ENCODE data around the gene TSNAXIP1. TPM values are rescaled to one million over a fixed set of nuclear protein-coding genes. Genes with fewer than 3 reads are reported as not detected.
A peak's percentile ranks its signal among the peaks of the same experiment; 100 is the strongest.

TSNAXIP1 gene
- total and polyA plus RNA-seq, 12 donors: 0.15 to 1.2 (median 0.56) TPM

DNA sequence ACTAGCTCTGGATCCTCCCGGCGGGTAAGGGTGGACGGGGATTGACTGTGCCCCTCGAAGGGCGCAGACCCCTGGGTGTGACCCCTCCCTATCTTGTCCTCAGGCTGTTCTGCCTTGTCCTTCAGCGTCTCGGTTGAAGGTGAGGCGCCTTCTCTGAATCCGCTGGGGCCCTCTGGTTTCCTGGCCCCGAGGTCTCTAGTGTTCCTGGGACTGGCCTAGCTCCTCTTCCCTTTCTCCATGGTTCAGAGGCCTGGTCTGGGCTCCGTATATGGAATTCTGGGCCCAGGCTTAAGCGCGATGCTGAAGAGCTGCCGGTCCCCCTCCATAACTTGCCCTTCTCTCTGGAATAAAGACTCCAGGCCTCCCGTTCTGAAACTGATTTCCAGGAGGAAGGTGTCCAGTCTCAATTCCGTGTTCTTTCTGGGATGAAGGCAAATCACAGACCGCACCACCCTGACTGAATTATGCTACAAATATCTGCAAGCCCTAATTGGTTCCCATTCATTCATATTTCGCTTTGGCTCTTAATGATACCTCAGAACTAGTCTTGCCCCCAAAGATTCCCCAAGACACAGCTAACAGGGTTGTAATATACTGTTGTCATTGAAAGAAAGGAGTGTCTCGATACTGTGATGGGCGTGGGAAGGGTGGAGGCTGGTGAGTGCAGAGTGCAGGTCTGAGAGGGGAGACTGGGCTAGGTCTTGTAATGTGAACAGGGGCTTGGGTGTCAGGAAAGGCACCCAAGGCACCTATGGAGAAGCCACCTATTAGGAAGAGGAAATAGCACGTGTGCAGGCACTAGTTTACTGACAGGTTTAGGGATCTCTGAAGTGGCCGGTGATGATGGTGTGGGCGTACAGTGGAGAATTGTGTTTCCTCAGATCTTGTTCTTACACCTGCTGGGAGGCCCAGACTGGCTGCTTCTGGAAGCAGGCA lies 67.0 kb downstream of the TSNAXIP1 start:
- intact Hi-C loops (cut with DNase I): loop anchor here in 2 of 10 donors (2.0 kb wide), 2 partner anchors 27 to 31 kb away; partner anchors contain the start of genes CENPT (in 1 of the 2), NUTF2 (in 1 of the 2) and THAP11 (in 1 of the 2)
- TF ChIP-seq, protein P1, sequence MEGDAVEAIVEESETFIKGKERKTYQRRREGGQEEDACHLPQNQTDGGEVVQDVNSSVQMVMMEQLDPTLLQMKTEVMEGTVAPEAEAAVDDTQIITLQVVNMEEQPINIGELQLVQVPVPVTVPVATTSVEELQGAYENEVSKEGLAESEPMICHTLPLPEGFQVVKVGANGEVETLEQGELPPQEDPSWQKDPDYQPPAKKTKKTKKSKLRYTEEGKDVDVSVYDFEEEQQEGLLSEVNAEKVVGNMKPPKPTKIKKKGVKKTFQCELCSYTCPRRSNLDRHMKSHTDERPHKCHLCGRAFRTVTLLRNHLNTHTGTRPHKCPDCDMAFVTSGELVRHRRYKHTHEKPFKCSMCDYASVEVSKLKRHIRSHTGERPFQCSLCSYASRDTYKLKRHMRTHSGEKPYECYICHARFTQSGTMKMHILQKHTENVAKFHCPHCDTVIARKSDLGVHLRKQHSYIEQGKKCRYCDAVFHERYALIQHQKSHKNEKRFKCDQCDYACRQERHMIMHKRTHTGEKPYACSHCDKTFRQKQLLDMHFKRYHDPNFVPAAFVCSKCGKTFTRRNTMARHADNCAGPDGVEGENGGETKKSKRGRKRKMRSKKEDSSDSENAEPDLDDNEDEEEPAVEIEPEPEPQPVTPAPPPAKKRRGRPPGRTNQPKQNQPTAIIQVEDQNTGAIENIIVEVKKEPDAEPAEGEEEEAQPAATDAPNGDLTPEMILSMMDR (IDR thresholded peaks at IDR 0.05): no peak
- WGBS, 2 donors: 14 to 15% methylated on average over 23 of the region's 23 CpGs
- Histone ChIP-seq H3K4me3 (peak overlapping the region; percentile 79 to 100 (median 97)), H3K4me1 (peaks cover 17 to 41% (median 31%) of the 10 kb centered on the region in 9 donors), H3K27ac (peak overlapping the region; percentile 43 to 93 (median 90)), H3K36me3 (peaks cover 6 to 68% (median 46%) of the 10 kb centered on the region in 9 donors), H3K27me3 (no peaks in the 10 kb centered on the region), H3K9me3 (no peaks in the 10 kb centered on the region)
- DNase-seq (no peak), ATAC-seq (peak in 5 of 8 donors; percentile 3 to 20 (median 10))

DNA sequence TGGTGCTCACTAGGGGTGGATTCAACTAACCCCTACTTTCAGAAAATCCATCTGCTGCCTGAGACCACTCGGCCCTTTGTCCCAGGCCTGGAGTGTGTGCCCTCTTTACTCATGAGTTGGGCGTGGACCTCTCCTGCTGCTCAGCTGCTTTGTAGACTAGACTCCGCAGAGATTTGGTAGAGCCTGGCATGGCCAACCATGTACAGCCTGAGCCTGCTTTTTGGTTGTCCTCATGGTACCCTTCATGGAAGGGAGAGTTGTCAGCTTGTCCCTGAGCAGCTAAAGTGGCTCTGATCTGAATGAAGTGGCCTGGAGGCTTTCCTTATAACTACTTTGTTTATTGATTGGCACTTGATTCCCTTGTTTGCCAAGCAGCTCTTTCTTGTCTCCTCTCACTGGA lies 67.7 kb downstream of the TSNAXIP1 start:
- Histone ChIP-seq H3K4me3 (peak overlapping the region in 7 of 10 donors; percentile 89 to 98 (median 97)), H3K27ac (peak overlapping the region in 1 of 10 donors; percentile 90), H3K4me1 (peaks cover 17 to 41% (median 31%) of the 10 kb centered on the region in 9 donors), H3K9me3 (no peaks in the 10 kb centered on the region), H3K36me3 (peaks cover 6 to 68% (median 50%) of the 10 kb centered on the region in 9 donors), H3K27me3 (no peaks in the 10 kb centered on the region)
- WGBS, 2 donors: 67 to 82% methylated on average over 3 of the region's 3 CpGs
- TF ChIP-seq, protein P1 (IDR thresholded peaks at IDR 0.05): no peak
- DNase-seq (no peak), ATAC-seq (no peak)
- intact Hi-C loops (cut with DNase I): no loop called here

DNA sequence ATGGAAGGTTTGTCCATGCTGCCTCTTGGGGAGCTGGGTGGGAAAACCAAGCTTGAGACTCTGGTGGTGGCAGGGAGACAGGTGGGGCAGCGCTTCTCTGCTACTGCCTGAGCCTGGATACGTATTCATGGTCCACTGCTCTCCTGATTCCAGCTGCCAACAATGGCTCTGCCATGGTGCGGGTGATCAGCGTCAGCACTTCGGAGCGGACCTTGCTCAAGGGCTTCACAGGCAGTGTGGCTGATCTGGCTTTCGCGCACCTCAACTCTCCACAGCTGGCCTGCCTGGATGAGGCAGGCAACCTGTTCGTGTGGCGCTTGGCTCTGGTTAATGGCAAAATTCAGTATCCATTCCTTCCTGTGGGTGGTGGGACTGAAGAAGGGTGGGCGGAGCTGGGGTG lies 70.4 kb downstream of the TSNAXIP1 start:
- H3K9me3 ChIP-seq: no peaks in the 10 kb centered on the region
- peaks cover 24 to 61% (median 34%) of the 10 kb centered on the region in 9 donors for H3K4me1 ChIP-seq
- H3K36me3 ChIP-seq: peaks cover 6 to 69% (median 56%) of the 10 kb centered on the region in 9 donors
- H3K27me3 ChIP-seq: no peaks in the 10 kb centered on the region
- intact Hi-C loops (cut with DNase I): loop anchor here in 1 of 10 donors (5.0 kb wide), 1 partner anchor 35 kb away; the partner anchor contains the start of gene THAP11
- no peak overlapping the region for H3K4me3 ChIP-seq
- ATAC-seq (no peak), DNase-seq (no peak)
- 93 to 96% methylated on average over 11 of the region's 11 CpGs for WGBS, 2 donors
- no peak overlapping the region for H3K27ac ChIP-seq
- TF ChIP-seq, protein P1 (IDR thresholded peaks at IDR 0.05): no peak

Other genes starting within 250 kb of the TSNAXIP1 start
- 10 to 100 TPM; 20.5 to 31.0 (median 24.8) TPM for gene CTCF, start 244.4 kb upstream of the TSNAXIP1 start, total RNA-seq
- gene CTCF, start 244.4 kb upstream of the TSNAXIP1 start, polyA plus RNA-seq: 10 to 100 TPM; 11.9 to 20.7 TPM
- 1 to 10 TPM in 3 of 10 donors, under 1 TPM in 6, not detected in 1; 0.27 to 2.7 (median 0.60) TPM for gene CARMIL2, start 161.7 kb upstream of the TSNAXIP1 start, total RNA-seq
- 1 to 10 TPM in 1 of 2 donors, under 1 TPM in 1; 0.16 to 1.2 TPM for gene CARMIL2, start 161.7 kb upstream of the TSNAXIP1 start, polyA plus RNA-seq
- gene ACD, start 146.6 kb upstream of the TSNAXIP1 start, total RNA-seq: 10 to 100 TPM in 1 of 10 donors, 1 to 10 TPM in 9; 6.9 to 11.3 (median 8.6) TPM
- 10 to 100 TPM in 1 of 2 donors, 1 to 10 TPM in 1; 7.7 to 15.0 TPM for gene ACD, start 146.6 kb upstream of the TSNAXIP1 start, polyA plus RNA-seq
- gene PARD6A, start 145.9 kb upstream of the TSNAXIP1 start, total RNA-seq: 1 to 10 TPM; 1.7 to 5.9 (median 2.2) TPM
- gene PARD6A, start 145.9 kb upstream of the TSNAXIP1 start, polyA plus RNA-seq: 1 to 10 TPM; 2.7 to 5.8 TPM
- gene ENKD1, start 140.1 kb upstream of the TSNAXIP1 start, total RNA-seq: 10 to 100 TPM in 1 of 10 donors, 1 to 10 TPM in 9; 3.6 to 12.7 (median 8.4) TPM
- 10 to 100 TPM; 24.5 to 30.9 TPM for gene ENKD1, start 140.1 kb upstream of the TSNAXIP1 start, polyA plus RNA-seq
- 1 to 10 TPM; 2.8 to 5.6 (median 4.3) TPM for gene C16orf86, start 140.1 kb upstream of the TSNAXIP1 start, total RNA-seq
- 1 to 10 TPM; 2.6 to 3.7 TPM for gene C16orf86, start 140.1 kb upstream of the TSNAXIP1 start, polyA plus RNA-seq
- gene GFOD2, start 87.6 kb upstream of the TSNAXIP1 start, total RNA-seq: 10 to 100 TPM in 2 of 10 donors, 1 to 10 TPM in 8; 6.0 to 10.7 (median 8.2) TPM
- 10 to 100 TPM in 1 of 2 donors, 1 to 10 TPM in 1; 8.2 to 10.9 TPM for gene GFOD2, start 87.6 kb upstream of the TSNAXIP1 start, polyA plus RNA-seq
- gene RANBP10, start 329 bp upstream of the TSNAXIP1 start, total RNA-seq: 10 to 100 TPM; 11.1 to 21.6 (median 15.6) TPM
- 1 to 10 TPM; 6.4 to 8.9 TPM for gene RANBP10, start 329 bp upstream of the TSNAXIP1 start, polyA plus RNA-seq
- 10 to 100 TPM; 20.6 to 41.3 (median 26.9) TPM for gene THAP11, start 35.4 kb downstream of the TSNAXIP1 start, total RNA-seq
- 10 to 100 TPM in 1 of 2 donors, 1 to 10 TPM in 1; 6.0 to 23.5 TPM for gene THAP11, start 35.4 kb downstream of the TSNAXIP1 start, polyA plus RNA-seq
- gene NUTF2, start 40.0 kb downstream of the TSNAXIP1 start, total RNA-seq: 100 to 1,000 TPM in 1 of 10 donors, 10 to 100 TPM in 9; 73.9 to 105 (median 80.5) TPM
- gene NUTF2, start 40.0 kb downstream of the TSNAXIP1 start, polyA plus RNA-seq: 100 to 1,000 TPM; 186 to 214 TPM
- 10 to 100 TPM; 16.1 to 27.1 (median 19.1) TPM for gene CENPT, start 40.8 kb downstream of the TSNAXIP1 start, total RNA-seq
- gene CENPT, start 40.8 kb downstream of the TSNAXIP1 start, polyA plus RNA-seq: 10 to 100 TPM; 31.1 to 63.3 TPM
- 10 to 100 TPM; 25.8 to 41.6 (median 31.3) TPM for gene EDC4, start 66.2 kb downstream of the TSNAXIP1 start, total RNA-seq
- 10 to 100 TPM; 30.2 to 46.8 TPM for gene EDC4, start 66.2 kb downstream of the TSNAXIP1 start, polyA plus RNA-seq
- gene NRN1L, start 78.0 kb downstream of the TSNAXIP1 start, total RNA-seq: 1 to 10 TPM in 6 of 10 donors, not detected in 4; 1.1 to 2.7 (median 1.5) TPM
- 1 to 10 TPM; 1.8 to 4.0 TPM for gene NRN1L, start 78.0 kb downstream of the TSNAXIP1 start, polyA plus RNA-seq
- gene PSKH1, start 86.4 kb downstream of the TSNAXIP1 start, total RNA-seq: 10 to 100 TPM; 16.0 to 24.5 (median 20.5) TPM
- gene PSKH1, start 86.4 kb downstream of the TSNAXIP1 start, polyA plus RNA-seq: 10 to 100 TPM; 15.7 to 22.9 TPM
- 1 to 10 TPM in 2 of 10 donors, under 1 TPM in 8; 0.39 to 1.6 (median 0.84) TPM for gene CTRL, start 125.0 kb downstream of the TSNAXIP1 start, total RNA-seq
- gene CTRL, start 125.0 kb downstream of the TSNAXIP1 start, polyA plus RNA-seq: 1 to 10 TPM in 1 of 2 donors, under 1 TPM in 1; 0.74 to 2.0 TPM
- 100 to 1,000 TPM in 1 of 10 donors, 10 to 100 TPM in 9; 48.9 to 164 (median 62.8) TPM for gene PSMB10, start 130.0 kb downstream of the TSNAXIP1 start, total RNA-seq
- 100 to 1,000 TPM in 1 of 2 donors, 10 to 100 TPM in 1; 87.4 to 170 TPM for gene PSMB10, start 130.0 kb downstream of the TSNAXIP1 start, polyA plus RNA-seq
- 10 to 100 TPM; 14.4 to 24.6 (median 20.6) TPM for gene LCAT, start 137.2 kb downstream of the TSNAXIP1 start, total RNA-seq
- 10 to 100 TPM; 18.1 to 96.5 TPM for gene LCAT, start 137.2 kb downstream of the TSNAXIP1 start, polyA plus RNA-seq
- gene SLC12A4, start 161.7 kb downstream of the TSNAXIP1 start, total RNA-seq: 100 to 1,000 TPM in 1 of 10 donors, 10 to 100 TPM in 9; 70.9 to 107 (median 86.6) TPM
- gene SLC12A4, start 161.7 kb downstream of the TSNAXIP1 start, polyA plus RNA-seq: 100 to 1,000 TPM in 1 of 2 donors, 10 to 100 TPM in 1; 70.1 to 116 TPM
- under 1 TPM in 1 of 10 donors, not detected in 9; 0.34 TPM for gene DPEP3, start 173.6 kb downstream of the TSNAXIP1 start, total RNA-seq
- gene DPEP3, start 173.6 kb downstream of the TSNAXIP1 start, polyA plus RNA-seq: under 1 TPM in 1 of 2 donors, not detected in 1; 0.01 TPM
- 1 to 10 TPM in 9 of 10 donors, not detected in 1; 1.2 to 6.2 (median 1.7) TPM for gene DPEP2, start 192.6 kb downstream of the TSNAXIP1 start, total RNA-seq
- gene DPEP2, start 192.6 kb downstream of the TSNAXIP1 start, polyA plus RNA-seq: 1 to 10 TPM; 1.0 to 1.5 TPM
- not detected for gene DPEP2NB, start 209.0 kb downstream of the TSNAXIP1 start, total RNA-seq
- not detected for gene DPEP2NB, start 209.0 kb downstream of the TSNAXIP1 start, polyA plus RNA-seq
- 10 to 100 TPM in 4 of 10 donors, 1 to 10 TPM in 6; 8.4 to 13.1 (median 9.7) TPM for gene DDX28, start 216.3 kb downstream of the TSNAXIP1 start, total RNA-seq
- 1 to 10 TPM; 5.3 to 9.6 TPM for gene DDX28, start 216.3 kb downstream of the TSNAXIP1 start, polyA plus RNA-seq
- 10 to 100 TPM in 2 of 10 donors, 1 to 10 TPM in 8; 4.8 to 13.1 (median 7.2) TPM for gene DUS2, start 216.4 kb downstream of the TSNAXIP1 start, total RNA-seq
- gene DUS2, start 216.4 kb downstream of the TSNAXIP1 start, polyA plus RNA-seq: 1 to 10 TPM; 4.2 to 9.6 TPM